Measurements from ENCODE around the gene IRS1. TPM values are rescaled to one million over a fixed set of nuclear protein-coding genes. Genes with fewer than 3 reads are reported as not detected.

The IRS1 gene
- total RNA-seq, 1 experiment from 2014 or later, result 38.8 TPM

GRCh38 chr2:226683196-226683595 is 116.4 kb downstream of the IRS1 start:
- peak; percentile 31; the same call in 1 of the 2 replicates for ATAC-seq
- no peaks in the 10 kb centered on the region for H3K9me2 ChIP-seq (replicated peaks; ENCODE audit: low read length)
- TF ChIP-seq EZH2 (IDR thresholded peaks at IDR 0.05; ENCODE audit: low read length, unreplicated experiment) (no peak), EZH2phosphoT487 (IDR thresholded peaks at IDR 0.05; ENCODE audit: borderline replicate concordance, low read length) (no peak)
- TF ChIP-seq, protein P1, sequence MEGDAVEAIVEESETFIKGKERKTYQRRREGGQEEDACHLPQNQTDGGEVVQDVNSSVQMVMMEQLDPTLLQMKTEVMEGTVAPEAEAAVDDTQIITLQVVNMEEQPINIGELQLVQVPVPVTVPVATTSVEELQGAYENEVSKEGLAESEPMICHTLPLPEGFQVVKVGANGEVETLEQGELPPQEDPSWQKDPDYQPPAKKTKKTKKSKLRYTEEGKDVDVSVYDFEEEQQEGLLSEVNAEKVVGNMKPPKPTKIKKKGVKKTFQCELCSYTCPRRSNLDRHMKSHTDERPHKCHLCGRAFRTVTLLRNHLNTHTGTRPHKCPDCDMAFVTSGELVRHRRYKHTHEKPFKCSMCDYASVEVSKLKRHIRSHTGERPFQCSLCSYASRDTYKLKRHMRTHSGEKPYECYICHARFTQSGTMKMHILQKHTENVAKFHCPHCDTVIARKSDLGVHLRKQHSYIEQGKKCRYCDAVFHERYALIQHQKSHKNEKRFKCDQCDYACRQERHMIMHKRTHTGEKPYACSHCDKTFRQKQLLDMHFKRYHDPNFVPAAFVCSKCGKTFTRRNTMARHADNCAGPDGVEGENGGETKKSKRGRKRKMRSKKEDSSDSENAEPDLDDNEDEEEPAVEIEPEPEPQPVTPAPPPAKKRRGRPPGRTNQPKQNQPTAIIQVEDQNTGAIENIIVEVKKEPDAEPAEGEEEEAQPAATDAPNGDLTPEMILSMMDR (conservative IDR thresholded peaks at IDR 0.05; ENCODE audit: low read depth, low read length), result no peak
- no peaks in the 10 kb centered on the region for H3F3A ChIP-seq (ENCODE audit: low read length, unreplicated experiment)
- ChIA-PET POLR2A (ENCODE audit: unreplicated experiment) (no interaction called here), CTCF (no interaction called here)
- H3K27me3 ChIP-seq (ENCODE audit: low read length), result no peaks in the 10 kb centered on the region
- peaks cover 8% of the 10 kb centered on the region; the same call in 1 of the 2 replicates for H3K4me1 ChIP-seq (ENCODE audit: insufficient read depth, low read length)
- no peak overlapping the region for H2AFZ ChIP-seq (ENCODE audit: low read length)
- intact Hi-C loops (cut with micrococcal nuclease), result no loop called here
- peak; percentile 20 for DNase-seq
- no peak overlapping the region for H3K27ac ChIP-seq (ENCODE audit: low read length)
- H4K20me1 ChIP-seq (ENCODE audit: low read length), result no peaks in the 10 kb centered on the region
- no peak overlapping the region for H3K4me2 ChIP-seq (ENCODE audit: low read length)
- H3K79me2 ChIP-seq (ENCODE audit: low read length), result no peaks in the 10 kb centered on the region
- no TSS peak for BruUV-seq (replicated peaks)
- no peak overlapping the region for H3K4me3 ChIP-seq (ENCODE audit: low read length)
- no peaks in the 10 kb centered on the region for H3K9me3 ChIP-seq (ENCODE audit: low read length)
- H3K9ac ChIP-seq (ENCODE audit: low read length), result no peak overlapping the region
- H3K36me3 ChIP-seq (ENCODE audit: low read depth, low read length), result no peaks in the 10 kb centered on the region

Other genes with a start within 250 kb of the IRS1 start
- 7.8 and 9.1 TPM in 2 replicates for gene RHBDD1, start 36.2 kb upstream of the IRS1 start, total RNA-seq (2014; rRNA removed)

All from PC-3 (cell line).